Activated CD8-positive, alpha-beta memory T cell treated with anti-CD3 and anti-CD28 coated beads for 36 hours (primary cell): ENCODE measurements around the gene CEP89. TPM values are rescaled to one million over a fixed set of nuclear protein-coding genes. Genes with fewer than 3 reads are reported as not detected.
"Not testable (repeated sequence)": the region's sequence is repeated elsewhere in the genome, so short reads cannot be mapped to it uniquely, and the experiment has no call there.

ENCODE experiments used
- CTCF ChIA-PET: fragments of 350-600 bp; sonication (Branson Sonifier 250); formaldehyde crosslinking; loops from one replicate; lab custom pipeline; 2021; ENCODE audit warnings: antibody characterized with exemption; lab: Charles Lee
- POLR2A ChIA-PET: fragments of 350-600 bp; sonication (Branson Sonifier 250); formaldehyde crosslinking; loops from one replicate; lab custom pipeline; 2021; ENCODE audit warnings: antibody characterized with exemption; lab: Charles Lee
- total RNA-seq, 2 experiments: library from RNA; stranded (reverse); gene quantifications; one replicate each; pipeline ENCODE4 v1.2.3, GENCODE V29; 2021

Gene CEP89
- total RNA-seq, 2 experiments from 2014 or later, result 18.5 to 19.5 TPM

- POLR2A ChIA-PET, result interaction anchor here (0.6 to 1.3 kb wide), 2 partner anchors 30 to 279 kb away, joined by 4 to 10 read pairs; partner anchors contain the start of gene NUDT19
- CTCF ChIA-PET, result no interaction called here
Observed at GRCh38 chr19:32971012-32971595, 654 bp downstream of the CEP89 start.

- POLR2A ChIA-PET, result no interaction called here
- CTCF ChIA-PET, result interaction anchor here (0.6 kb wide), 1 partner anchor 104 kb away, joined by 3 read pairs; no protein-coding TSS in a partner anchor
Observed at GRCh38 chr19:32969549-32969948, 2.2 kb downstream of the CEP89 start.

GRCh38 chr19:32966750-32967149 lies 5.0 kb downstream of the CEP89 start:
- CTCF ChIA-PET, result interaction anchor here (0.6 kb wide), 1 partner anchor 10 kb away, joined by 3 read pairs; no protein-coding TSS in a partner anchor
- POLR2A ChIA-PET, result no interaction called here

DNA sequence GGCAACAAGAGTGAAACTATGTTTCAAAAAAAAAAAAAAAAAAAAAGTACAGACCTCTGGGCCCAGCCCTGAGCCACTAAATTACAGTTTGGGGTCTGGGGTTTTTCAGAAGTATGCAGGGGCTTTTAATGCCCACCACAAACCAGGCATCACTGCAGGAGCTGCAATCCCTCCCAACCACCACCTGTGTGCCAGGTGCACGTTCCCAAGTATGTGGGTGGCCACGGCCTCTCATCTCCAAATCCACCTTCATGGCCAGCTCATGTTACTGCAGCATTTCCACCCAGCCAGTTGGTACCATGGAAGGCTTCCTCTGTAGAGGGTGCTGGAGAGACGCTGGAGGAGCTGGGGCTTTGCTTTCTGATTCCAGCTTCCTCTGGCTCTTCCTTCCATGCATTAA lies 26.5 kb downstream of the CEP89 start:
- ChIA-PET POLR2A (interaction anchor here (1.1 kb wide), 1 partner anchor 127 kb away, joined by 6 read pairs; no protein-coding TSS in a partner anchor), CTCF (interaction anchor here (0.6 to 0.7 kb wide), 2 partner anchors 134 to 1531 kb away, joined by 3 read pairs; no protein-coding TSS in a partner anchor)

DNA sequence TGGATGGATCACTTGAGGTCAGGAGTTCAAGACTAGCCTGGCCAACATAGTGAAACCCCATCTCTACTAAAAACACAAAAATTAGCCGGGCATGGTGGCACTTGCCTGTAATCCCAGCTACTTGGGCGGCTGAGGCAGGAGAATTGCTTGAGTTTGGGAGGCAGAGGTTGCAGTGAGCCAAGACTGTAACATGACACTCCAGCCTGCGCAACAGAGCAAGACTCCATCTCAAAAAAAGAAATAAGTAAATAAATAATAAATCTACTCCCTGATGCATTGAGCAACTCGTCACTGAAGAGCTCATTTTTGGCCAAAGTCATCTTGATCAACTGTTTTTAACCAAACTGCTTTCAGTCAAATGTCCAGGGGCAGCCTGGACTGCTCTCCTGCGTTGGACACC lies 30.5 kb downstream of the CEP89 start:
- POLR2A ChIA-PET, result interaction anchor here (0.6 kb wide), 1 partner anchor 30 kb away, joined by 4 read pairs; no protein-coding TSS in a partner anchor

DNA sequence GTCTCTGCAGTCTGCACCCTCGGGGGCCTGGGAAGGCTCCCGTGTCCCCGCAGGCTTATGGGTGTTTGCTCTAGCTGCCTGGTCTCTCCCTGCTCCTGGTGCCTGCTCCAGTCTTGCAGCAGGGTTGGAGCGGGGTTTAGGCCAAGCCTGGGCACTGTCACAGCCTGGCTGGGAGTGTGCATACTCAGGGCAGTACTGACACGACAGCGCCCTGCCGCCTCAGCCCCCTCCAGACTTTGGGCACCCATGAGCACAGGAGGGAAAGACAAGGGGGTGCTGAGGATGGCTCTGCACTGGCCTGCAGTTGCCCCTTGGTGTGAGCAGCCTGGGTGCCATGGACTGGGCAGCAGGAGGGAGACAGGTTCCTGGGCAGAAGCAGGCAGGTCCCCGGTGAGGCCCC lies 35.7 kb downstream of the CEP89 start:
- CTCF ChIA-PET, result no interaction called here
- POLR2A ChIA-PET, result no interaction called here

More for the DNA sequence above, 30.5 kb downstream of the CEP89 start:
- CTCF ChIA-PET, result not testable (repeated sequence)

DNA sequence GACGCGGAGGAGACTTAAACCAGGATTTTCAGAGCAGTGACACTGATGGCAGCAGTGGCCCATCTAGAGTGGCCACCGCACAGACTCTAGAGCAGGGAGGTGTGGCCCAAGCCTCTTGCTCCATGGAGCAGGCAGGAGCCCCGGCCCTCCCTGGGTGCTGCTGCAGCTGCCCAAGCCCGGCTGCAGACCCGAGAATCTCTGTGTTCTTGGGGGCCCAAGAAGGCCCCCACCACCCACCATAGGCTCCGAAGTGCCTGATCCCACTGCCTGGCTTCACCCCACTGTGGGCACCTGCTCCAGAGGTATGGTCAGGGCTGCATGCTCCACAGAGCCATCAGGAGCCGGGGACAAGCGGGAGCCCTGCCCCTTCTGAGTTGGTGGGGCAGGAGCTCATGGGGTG lies 36.1 kb downstream of the CEP89 start:
- ChIA-PET CTCF (no interaction called here), POLR2A (no interaction called here)

DNA sequence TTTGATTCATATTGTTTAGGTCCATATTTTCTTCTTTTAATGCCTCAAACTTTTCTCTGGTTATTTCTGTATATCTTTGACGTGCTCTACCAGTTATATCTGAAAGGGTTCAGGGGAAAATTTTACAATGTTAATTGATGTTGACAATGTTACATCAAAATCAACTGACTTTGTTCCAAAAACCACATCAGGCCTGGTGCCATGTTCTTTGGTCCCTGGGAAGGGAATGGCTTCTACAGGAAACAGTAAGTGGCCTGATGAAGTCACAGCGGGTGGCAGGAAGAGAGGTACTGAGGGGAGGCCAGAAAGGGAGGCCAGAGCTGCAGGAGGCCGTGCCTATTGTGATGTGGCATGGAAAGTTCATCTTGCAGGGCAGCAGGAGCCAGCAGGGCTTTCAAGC lies 38.2 kb downstream of the CEP89 start:
- POLR2A ChIA-PET, result no interaction called here
- CTCF ChIA-PET, result no interaction called here

DNA sequence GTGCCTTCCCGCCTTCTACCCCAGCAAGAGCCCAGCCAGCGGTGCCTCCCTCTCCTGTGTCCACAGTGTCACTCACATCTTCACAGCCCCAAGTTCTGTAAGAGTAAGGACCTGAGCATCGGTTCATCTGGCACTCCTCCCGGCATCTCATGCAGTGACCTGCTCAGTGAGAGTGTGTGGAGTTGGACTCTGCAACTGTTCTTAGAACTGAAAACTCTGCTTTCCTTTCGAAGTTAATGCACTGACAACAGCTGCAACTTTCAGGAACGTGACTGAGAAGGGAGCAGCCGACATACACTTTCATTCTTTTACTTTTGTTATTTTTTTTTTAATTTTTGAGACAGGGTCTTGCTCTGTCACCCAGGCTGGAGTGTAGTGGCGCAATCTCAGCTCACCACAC lies 41.2 kb downstream of the CEP89 start:
- CTCF ChIA-PET, result no interaction called here
- POLR2A ChIA-PET, result no interaction called here

DNA sequence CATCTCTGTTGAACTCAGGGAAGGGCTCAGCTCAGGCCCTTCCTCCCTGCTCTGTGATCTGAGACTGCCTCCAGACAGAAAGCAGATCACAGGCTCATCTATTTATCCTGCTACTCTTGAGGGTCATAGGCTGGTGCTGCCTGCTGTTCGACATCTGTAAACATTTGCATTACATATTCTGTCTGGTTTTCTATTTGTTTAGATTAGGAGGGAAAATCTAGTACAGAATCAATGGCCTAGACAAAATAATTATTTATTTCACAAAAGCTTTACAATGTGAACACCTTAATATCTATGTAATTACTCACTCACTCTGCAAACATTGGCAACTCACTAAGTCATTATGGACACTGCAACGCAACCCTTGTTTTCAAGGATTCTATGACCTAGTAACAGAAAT lies 43.0 kb downstream of the CEP89 start:
- CTCF ChIA-PET, result no interaction called here

DNA sequence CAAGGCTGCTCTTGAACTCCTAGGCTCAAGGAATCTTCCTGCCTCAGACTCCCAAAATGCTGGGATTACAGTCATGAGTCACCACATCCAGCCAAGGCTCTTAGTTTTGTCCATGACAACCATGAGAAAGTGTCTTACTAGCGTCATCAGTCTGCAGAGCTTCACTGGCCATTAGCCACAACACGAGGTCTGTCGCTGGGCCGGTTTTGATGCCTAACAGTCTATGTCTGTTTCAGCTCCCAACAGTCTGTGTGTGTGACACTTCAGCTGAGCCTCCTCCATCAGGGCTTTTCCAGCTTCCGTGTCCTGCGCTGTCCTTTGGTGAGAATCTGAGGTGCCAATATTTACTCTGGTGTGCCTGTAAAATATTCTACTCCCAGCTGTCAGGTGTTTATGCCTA lies 47.6 kb downstream of the CEP89 start:
- CTCF ChIA-PET, result no interaction called here

More for the DNA sequence above, 43.0 kb downstream of the CEP89 start:
- POLR2A ChIA-PET, result no interaction called here

GRCh38 chr19:32921624-32922023 lies 50.1 kb downstream of the CEP89 start:
- ChIA-PET CTCF (no interaction called here), POLR2A (no interaction called here)

More for the DNA sequence above, 47.6 kb downstream of the CEP89 start:
- POLR2A ChIA-PET, result no interaction called here

DNA sequence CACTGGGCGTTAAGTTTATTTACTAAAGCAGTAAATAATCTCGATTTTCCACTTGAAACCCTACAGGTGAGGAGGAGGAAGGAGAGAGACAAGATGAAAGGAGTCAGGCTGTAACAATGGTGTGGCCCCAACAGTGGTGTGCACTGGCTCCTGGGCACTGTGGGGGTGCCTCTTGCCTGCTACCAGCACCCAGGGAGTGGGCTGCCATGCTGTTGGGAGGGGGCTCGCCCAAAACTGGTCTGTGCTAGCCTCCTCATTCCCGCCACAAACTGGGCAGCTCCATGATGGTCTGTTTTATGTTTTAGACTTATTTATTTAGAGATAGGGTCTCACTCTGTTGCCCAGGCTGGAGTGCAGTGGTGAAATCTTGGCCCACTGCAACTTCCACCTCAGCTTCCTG lies 52.4 kb downstream of the CEP89 start:
- ChIA-PET POLR2A (no interaction called here), CTCF (no interaction called here)

DNA sequence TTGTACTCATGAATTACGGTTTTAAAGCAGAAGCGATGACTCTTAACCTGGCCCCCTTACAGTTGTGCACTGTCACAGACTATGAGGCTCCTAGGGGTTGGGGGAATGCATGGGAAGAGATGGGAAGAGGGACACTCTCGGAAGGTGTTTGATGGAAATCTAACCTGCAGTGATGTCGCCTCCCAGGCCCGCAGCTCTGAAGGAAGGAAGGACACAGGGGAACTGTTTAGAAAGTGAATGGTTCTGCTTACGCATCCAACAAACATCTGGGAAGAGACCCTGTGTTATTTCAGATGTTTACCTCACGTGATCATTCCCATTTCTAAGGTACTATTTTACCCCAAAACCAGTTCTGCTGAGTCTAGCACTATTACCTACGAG lies 54.2 kb downstream of the CEP89 start:
- ChIA-PET CTCF (interaction anchor here (0.6 kb wide), 1 partner anchor 64 kb away, joined by 4 read pairs; no protein-coding TSS in a partner anchor), POLR2A (no interaction called here)

DNA sequence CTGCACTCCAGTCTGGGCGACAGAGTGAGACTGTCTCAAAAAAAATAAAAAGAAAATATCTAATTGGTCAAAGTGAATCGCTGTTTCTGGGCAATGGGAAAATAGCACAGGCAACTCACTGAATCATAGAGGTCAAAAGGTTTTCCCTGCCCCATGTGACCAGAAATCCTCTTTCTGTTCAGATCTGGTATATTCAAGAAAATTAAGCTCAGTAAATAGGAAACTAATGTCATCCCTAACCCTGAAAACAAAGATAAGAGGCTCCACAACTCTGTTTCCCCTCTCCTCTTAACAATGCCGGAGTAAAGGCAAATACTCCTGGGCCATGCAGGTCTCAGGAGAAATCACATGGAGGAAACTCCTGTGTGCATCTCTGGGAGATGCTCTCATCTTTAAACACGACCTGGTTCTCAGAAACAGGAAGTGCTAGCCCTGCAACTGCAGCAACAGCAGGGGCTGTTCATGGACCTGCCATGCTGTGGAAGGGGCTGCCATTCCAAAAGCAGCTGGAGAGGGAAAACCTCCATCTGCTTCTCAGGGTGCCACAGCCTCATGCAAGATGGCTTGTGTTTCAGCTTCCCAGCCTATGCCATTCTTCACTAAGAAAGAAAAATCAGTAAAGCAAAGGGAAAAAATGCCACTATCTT lies 54.7 kb downstream of the CEP89 start:
- ChIA-PET POLR2A (no interaction called here), CTCF (interaction anchor here (0.6 kb wide), 1 partner anchor 63 kb away, joined by 4 read pairs; no protein-coding TSS in a partner anchor)

- CTCF ChIA-PET, result no interaction called here
- POLR2A ChIA-PET, result no interaction called here
Observed at GRCh38 chr19:32914879-32915660, 56.7 kb downstream of the CEP89 start.

DNA sequence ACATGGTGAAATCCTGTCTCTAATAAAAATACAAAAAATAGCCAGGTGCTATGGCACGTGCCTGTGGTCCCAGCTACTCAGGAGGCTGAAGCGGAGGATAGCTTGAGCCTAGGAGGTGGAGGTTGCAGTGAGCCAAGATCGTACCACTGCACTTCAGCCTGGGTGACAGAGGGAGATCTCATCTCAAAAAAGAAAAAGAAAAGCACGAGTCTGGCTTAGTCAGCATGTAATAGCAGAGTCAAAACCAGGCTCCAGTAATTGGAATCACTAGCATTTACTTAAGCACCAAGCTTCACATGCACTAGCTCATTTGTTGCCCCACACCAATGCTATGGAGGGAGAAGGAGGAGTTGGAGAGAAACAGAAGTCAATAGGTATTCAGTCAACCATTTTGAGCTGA lies 60.3 kb downstream of the CEP89 start:
- ChIA-PET POLR2A (no interaction called here), CTCF (no interaction called here)

GRCh38 chr19:32910874-32911273 lies 60.9 kb downstream of the CEP89 start:
- POLR2A ChIA-PET, result no interaction called here

DNA sequence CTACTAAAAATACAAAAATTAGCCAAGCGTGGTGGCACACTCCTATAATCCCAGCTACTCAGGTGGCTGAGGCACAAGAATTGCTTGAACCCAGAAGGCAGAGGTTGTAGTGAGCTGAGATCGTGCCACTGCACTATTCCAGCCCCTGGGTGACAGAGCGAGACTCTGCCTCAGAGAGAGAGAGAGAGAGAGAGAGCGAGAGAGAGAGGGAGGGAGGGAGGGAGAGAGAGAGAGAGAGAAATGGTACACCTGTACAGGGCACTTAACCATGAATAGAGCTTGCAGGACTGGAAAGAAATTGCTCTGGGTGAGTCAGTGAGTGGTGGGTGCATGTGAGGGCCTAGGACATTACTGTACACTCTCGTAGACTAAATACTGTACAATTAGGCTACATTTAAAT lies 61.7 kb downstream of the CEP89 start:
- POLR2A ChIA-PET, result no interaction called here
- CTCF ChIA-PET, result interaction anchor here (0.7 kb wide), 1 partner anchor 137 kb away, joined by 4 read pairs; no protein-coding TSS in a partner anchor

More at GRCh38 chr19:32910874-32911273, 60.9 kb downstream of the CEP89 start:
- CTCF ChIA-PET, result no interaction called here

DNA sequence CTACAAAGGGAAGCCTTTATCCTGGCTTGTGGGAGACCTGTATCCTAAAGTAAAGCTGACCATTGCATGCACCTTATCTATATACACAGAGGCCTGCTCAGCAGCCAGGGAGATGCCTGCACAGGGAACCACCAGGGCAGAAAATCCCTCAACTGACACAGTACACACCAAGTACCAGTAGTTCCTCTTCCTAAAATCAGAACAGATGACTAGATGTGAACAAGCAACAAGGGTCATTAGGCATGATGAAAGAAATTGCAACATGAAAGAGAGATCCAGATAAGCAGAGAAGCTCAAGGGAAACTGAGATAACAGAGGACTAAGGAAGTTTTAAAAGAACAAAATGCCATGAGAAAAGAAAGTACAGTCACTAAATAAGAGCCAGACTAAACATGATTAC lies 62.5 kb downstream of the CEP89 start:
- POLR2A ChIA-PET, result no interaction called here
- CTCF ChIA-PET, result no interaction called here
